BLaER1 (cell line): ENCODE results near the gene GIMAP6.
"Not testable (repeated sequence)": the region's sequence is repeated elsewhere in the genome, so short reads cannot be mapped to it uniquely, and the experiment has no call there.

Source experiments
- H3K27ac ChIP-seq: shearing (Covaris generic); formaldehyde crosslinking; 2 replicates; pipeline ENCODE4 v1.8.1; 2022
- H3K27me3 ChIP-seq: shearing (Covaris generic); formaldehyde crosslinking; 2 replicates; pipeline ENCODE4 v1.8.1; 2022
- H3K36me3 ChIP-seq: shearing (Covaris generic); formaldehyde crosslinking; 2 replicates; pipeline ENCODE4 v1.8.1; 2022
- H3K4me1 ChIP-seq: shearing (Covaris generic); formaldehyde crosslinking; 2 replicates; pipeline ENCODE4 v1.8.1; 2022
- H3K4me2 ChIP-seq: shearing (Covaris generic); formaldehyde crosslinking; 2 replicates; pipeline ENCODE4 v1.8.1; 2022
- H3K4me3 ChIP-seq: shearing (Covaris generic); formaldehyde crosslinking; 2 replicates; pipeline ENCODE4 v1.8.1; 2022
- H3K9ac ChIP-seq: shearing (Covaris generic); formaldehyde crosslinking; 2 replicates; pipeline ENCODE4 v1.8.1; 2022
- H3K9me3 ChIP-seq: shearing (Covaris generic); formaldehyde crosslinking; 2 replicates; pipeline ENCODE4 v1.8.1; 2022
- H4K20me1 ChIP-seq: shearing (Covaris generic); formaldehyde crosslinking; 2 replicates; pipeline ENCODE4 v1.8.1; 2022
- Cebpa-rat ChIP-seq: shearing (Covaris generic); IDR thresholded peaks from 2 replicates; pipeline ENCODE4 v1.8.1; 2022

Gene GIMAP6

DNA sequence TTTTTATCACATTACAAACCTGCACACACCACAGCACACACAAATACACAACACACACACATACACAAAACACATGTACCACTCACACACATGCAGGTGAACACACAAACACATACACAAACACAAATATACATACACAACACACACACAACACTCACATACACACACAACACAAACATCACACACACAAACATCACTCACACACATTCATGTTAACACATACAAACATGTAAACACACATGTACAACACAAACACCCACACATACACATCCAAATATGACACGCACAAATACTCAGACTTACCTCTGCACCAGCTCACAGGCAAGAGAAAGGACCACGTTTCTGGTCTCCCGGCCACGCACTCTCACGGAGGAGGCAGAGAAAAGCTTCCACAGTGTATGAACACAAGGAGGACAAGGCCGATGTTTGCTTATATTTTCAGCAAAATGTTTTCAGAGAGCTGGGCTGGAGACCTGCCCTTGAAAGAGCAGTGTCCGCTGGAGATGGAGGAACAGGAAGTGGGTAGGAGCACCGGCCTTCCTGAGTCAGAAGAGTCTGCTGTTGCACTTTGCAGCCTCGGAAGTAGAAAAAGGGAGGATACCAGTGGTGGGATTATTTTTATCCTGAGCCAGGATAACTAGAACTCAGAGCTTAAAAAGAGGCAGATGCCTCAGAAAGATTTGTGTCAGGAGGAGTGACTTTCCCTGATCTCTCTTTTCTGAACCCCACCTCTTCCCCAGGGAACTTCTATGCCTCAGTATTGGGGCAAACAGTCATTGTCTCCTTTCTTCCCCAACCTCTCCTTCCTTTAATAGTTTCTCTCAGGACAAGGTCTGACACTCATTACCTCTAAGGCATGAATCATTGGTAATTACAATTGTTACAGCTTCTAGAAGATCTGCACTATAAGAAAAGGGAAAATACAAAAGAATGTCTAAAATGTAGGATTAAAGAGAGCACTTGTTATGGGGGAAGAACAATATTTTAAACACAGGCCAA is at the start of gene GIMAP6:
Gene GIMAP6 (minus strand): TSS at position 520 of the 999 bp plus-strand sequence. CDS start 2,243 bp downstream, outside the sequence.
- peak within 1 kb of the TSS; percentile 21; the same call in 1 of the 2 replicates for H3K27ac ChIP-seq
- H3K4me3 ChIP-seq: no peak within 1 kb of the TSS

GRCh38 chr7:150680364-150680763 is 48.2 kb upstream of the GIMAP6 start:
- Histone ChIP-seq H3K9me3 (peaks cover 12% of the 10 kb centered on the region), H3K4me1 (peaks cover 38% of the 10 kb centered on the region)
- not testable (repeated sequence) for H3K27me3 ChIP-seq, H4K20me1 ChIP-seq, H3K4me2 ChIP-seq, H3K36me3 ChIP-seq, H3K4me3 ChIP-seq, H3K27ac ChIP-seq, H3K9ac ChIP-seq

More for the DNA sequence above, at the start of gene GIMAP6:
- peak within 1 kb of the TSS; percentile 48 for H3K4me2 ChIP-seq
- TF ChIP-seq Cebpa-rat: no peak
- no peaks in the 10 kb centered on the region for H3K27me3 ChIP-seq
- H3K9ac ChIP-seq: no peak within 1 kb of the TSS; the same call in 1 of the 2 replicates
- H3K36me3 ChIP-seq: no peaks in the 10 kb centered on the region
- H3K9me3 ChIP-seq: 0 out of 2 replicates have a peak, but pooled peaks cover 3% of the 10 kb centered on the region
- H3K4me1 ChIP-seq: peaks cover 15% of the 10 kb centered on the region
- no peaks in the 10 kb centered on the region for H4K20me1 ChIP-seq

DNA sequence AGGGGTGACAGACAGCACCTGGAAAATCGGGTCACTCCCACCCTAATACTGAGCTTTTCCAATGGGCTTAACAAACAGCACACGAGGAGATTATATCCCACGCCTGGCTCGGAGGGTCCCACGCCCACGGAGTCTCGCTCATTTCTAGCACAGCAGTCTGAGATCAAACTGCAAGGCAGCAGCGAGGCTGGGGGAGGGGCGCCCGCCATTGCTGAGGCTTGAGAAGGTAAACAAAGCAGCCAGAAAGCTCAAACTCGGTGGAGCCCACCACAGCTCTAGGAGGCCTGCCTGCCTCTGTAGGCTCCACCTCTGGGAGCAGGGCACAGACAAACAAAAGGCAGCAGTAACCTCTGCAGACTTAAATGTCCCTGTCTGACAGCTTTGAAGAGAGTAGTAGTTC is 46.4 kb upstream of the GIMAP6 start:
- not testable (repeated sequence) for H4K20me1 ChIP-seq, H3K4me3 ChIP-seq, H3K27me3 ChIP-seq, H3K4me2 ChIP-seq, H3K9ac ChIP-seq, H3K36me3 ChIP-seq, H3K27ac ChIP-seq
- Histone ChIP-seq H3K4me1 (peaks cover 22% of the 10 kb centered on the region), H3K9me3 (peaks cover 16% of the 10 kb centered on the region)

- H4K20me1 ChIP-seq, H3K9ac ChIP-seq, H3K9me3 ChIP-seq, H3K27me3 ChIP-seq, H3K4me3 ChIP-seq, H3K27ac ChIP-seq, H3K36me3 ChIP-seq: not testable (repeated sequence)
- Histone ChIP-seq H3K4me1 (peaks cover 17% of the 10 kb centered on the region), H3K4me2 (peak overlapping the region; percentile 63)
These were observed 44.7 kb upstream of the GIMAP6 start for GRCh38 chr7:150676854-150677253.

GRCh38 chr7:150676276-150676675 is 44.1 kb upstream of the GIMAP6 start:
- Histone ChIP-seq H3K4me2 (peak overlapping the region; percentile 63), H3K4me1 (peaks cover 17% of the 10 kb centered on the region)
- H3K9ac ChIP-seq, H3K36me3 ChIP-seq, H3K27me3 ChIP-seq, H3K9me3 ChIP-seq, H4K20me1 ChIP-seq, H3K4me3 ChIP-seq, H3K27ac ChIP-seq: not testable (repeated sequence)

DNA sequence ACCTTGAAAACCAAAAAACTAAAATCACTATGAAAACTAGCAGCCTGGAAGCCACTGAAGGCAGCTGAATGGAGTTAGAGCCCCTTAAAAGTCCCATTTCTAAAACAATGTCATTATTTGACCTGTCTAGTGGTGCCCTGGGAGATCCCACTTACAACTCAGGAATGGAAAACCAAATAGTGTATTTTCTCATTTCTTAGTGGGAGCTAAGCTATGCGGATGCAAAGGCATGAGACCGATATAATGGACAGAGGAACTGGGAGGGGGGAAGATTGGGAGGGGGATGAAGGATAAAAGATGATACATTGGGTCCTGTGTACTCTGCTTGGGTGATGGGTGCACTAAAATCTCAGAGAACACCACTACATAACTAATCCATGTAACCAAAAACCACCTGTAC is 43.5 kb upstream of the GIMAP6 start:
- no peak for TF ChIP-seq Cebpa-rat
- peaks cover 9% of the 10 kb centered on the region; the same call in 1 of the 2 replicates for H3K9me3 ChIP-seq
- no peak overlapping the region for H3K27ac ChIP-seq
- H3K4me3 ChIP-seq: no peak overlapping the region
- peaks cover 17% of the 10 kb centered on the region for H3K4me1 ChIP-seq
- no peaks in the 10 kb centered on the region for H3K36me3 ChIP-seq
- H3K4me2 ChIP-seq: peak overlapping the region; percentile 63; the same call in 1 of the 2 replicates
- no peak overlapping the region for H3K9ac ChIP-seq
- no peaks in the 10 kb centered on the region for H4K20me1 ChIP-seq
- H3K27me3 ChIP-seq: no peaks in the 10 kb centered on the region

- not testable (repeated sequence) for H3K27ac ChIP-seq, H3K36me3 ChIP-seq, H3K9ac ChIP-seq, H3K27me3 ChIP-seq, H4K20me1 ChIP-seq, H3K4me3 ChIP-seq, H3K4me2 ChIP-seq, H3K9me3 ChIP-seq
- H3K4me1 ChIP-seq: peaks cover 37% of the 10 kb centered on the region
These were observed 39.8 kb upstream of the GIMAP6 start for GRCh38 chr7:150671798-150672585.

- no peak for TF ChIP-seq Cebpa-rat
- Histone ChIP-seq H3K9ac (no peak overlapping the region), H3K9me3 (no peaks in the 10 kb centered on the region), H3K36me3 (no peaks in the 10 kb centered on the region), H3K4me2 (peak overlapping the region; percentile 69), H3K4me3 (no peak overlapping the region), H3K4me1 (peaks cover 37% of the 10 kb centered on the region), H3K27ac (peak overlapping the region; percentile 40; the same call in 1 of the 2 replicates), H3K27me3 (no peaks in the 10 kb centered on the region), H4K20me1 (no peaks in the 10 kb centered on the region)
These were observed 36.8 kb upstream of the GIMAP6 start for GRCh38 chr7:150668977-150669376.

DNA sequence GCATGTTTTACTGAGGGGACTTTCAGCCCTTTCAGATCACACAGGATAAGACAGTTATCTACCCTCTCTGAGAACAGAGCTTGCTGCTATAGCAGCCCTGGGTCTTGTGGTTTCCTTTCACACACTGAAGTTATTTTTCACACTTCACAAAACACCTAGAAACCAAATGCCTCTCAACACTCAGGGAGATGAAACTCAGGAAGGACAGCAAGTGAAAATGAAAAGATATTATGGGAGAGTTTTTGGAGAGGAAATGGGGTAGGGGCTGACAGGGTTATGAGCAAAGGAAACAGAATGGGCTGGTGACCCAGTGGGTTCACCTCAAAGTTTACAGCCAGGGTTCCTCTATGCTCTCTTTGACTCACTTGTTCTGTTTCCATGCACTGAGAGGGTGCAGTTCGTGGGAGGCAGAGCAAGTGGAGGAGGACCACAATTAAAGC is 36.3 kb upstream of the GIMAP6 start:
- Histone ChIP-seq H3K9me3 (no peaks in the 10 kb centered on the region), H4K20me1 (no peaks in the 10 kb centered on the region), H3K4me2 (peak overlapping the region; percentile 69), H3K36me3 (no peaks in the 10 kb centered on the region), H3K4me1 (peaks cover 42% of the 10 kb centered on the region), H3K9ac (peak overlapping the region; percentile 28; the same call in 1 of the 2 replicates), H3K27me3 (no peaks in the 10 kb centered on the region), H3K4me3 (no peak overlapping the region), H3K27ac (peak overlapping the region; percentile 40)
- no peak for TF ChIP-seq Cebpa-rat

DNA sequence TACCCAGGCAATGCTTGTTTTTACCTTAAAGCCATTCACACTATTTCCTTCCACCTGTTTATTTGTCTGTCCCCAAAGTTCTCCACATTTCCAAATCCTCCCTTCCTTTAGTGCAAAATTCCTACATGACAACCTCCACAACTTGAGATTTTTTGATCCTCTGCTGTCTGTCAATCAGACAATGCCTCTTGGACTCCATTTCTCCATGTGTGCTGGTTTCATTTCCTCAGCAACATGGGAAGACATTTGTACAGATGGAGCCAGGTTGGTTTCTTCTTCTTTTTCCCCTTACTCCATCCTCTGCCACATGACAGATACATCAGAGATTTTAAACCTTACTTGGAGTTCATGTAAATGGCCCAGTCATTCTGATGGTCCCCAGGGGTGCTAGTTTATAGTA is 34.2 kb upstream of the GIMAP6 start:
- Histone ChIP-seq H3K27ac (no peak overlapping the region), H3K4me1 (peaks cover 43% of the 10 kb centered on the region), H3K4me2 (peak overlapping the region; percentile 69), H3K9ac (no peak overlapping the region), H3K4me3 (no peak overlapping the region), H3K9me3 (no peaks in the 10 kb centered on the region), H3K27me3 (no peaks in the 10 kb centered on the region), H4K20me1 (no peaks in the 10 kb centered on the region), H3K36me3 (no peaks in the 10 kb centered on the region)
- TF ChIP-seq Cebpa-rat: no peak
